Measurements from ENCODE around the gene OR2V2. TPM values are rescaled to one million over a fixed set of nuclear protein-coding genes. Genes with fewer than 3 reads are reported as not detected.

Gene OR2V2
- total RNA-seq, 2 experiments from 2014 or later, result not detected

DNA sequence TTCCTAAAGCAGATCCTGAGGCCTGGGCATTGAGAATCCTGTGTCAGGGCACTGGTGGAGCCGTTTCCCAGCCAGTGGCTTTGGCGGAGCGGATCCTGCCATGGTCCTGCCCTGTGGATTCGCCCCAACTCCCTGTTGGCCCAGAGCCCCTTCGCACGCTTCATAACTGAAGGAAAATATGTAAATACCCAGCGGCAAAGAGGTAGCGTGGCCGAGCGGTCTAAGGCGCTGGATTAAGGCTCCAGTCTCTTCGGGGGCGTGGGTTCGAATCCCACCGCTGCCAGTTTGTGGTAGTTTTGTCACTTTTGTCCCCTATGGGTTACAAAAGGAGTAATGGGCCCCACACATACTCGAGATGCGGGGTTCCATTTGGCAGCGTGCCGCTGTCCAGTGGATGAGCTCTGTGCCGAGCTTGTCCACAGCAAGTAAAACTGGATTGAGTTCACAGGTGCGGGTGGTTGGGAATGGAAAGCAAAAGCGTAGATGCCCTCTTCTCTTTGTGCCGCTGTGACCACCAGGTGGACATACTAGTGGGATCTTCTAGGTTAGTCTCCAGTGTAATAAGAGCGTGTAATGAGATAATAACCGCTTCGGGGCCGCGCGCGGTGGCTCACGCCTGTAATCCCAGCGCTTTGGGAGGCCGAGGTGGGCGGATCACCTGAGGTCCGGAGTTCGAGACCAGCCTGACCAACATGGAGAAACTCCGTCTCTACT is 40.3 kb downstream of the OR2V2 start:
- Histone ChIP-seq H3K4me1 (ENCODE audit: insufficient read depth, low read length) (peaks cover 67% of the 10 kb centered on the region), H3K36me3 (ENCODE audit: insufficient read depth, low read length) (no peaks in the 10 kb centered on the region), H3K9me3 (ENCODE audit: control insufficient read depth in 1 of 2, insufficient read depth in 1 of 2, low read length in 2 of 2) (peaks cover 0 to 15% of the 10 kb centered on the region in 2 experiments), H3K4me3 (ENCODE audit: low read length) (no peak overlapping the region), H3K27me3 (ENCODE audit: control insufficient read depth in 1 of 2, insufficient read depth in 2 of 2, low read length in 2 of 2) (no peaks in the 10 kb centered on the region), H3K27ac (ENCODE audit: low read depth in 1 of 2, low read length in 2 of 2) (peak overlapping the region in 1 of 2 donors; percentile 4)
- ATAC-seq (ENCODE audit: poor library complexity), result no peak
- Mint-ChIP-seq H3K27me3 (peaks cover 35% of the 10 kb centered on the region), H3K36me3 (ENCODE audit: low read depth) (peaks cover 62% of the 10 kb centered on the region), H3K9me3 (peaks cover 4% of the 10 kb centered on the region), H3K4me3 (peak overlapping the region; percentile 99), H3K4me1 (ENCODE audit: low read depth) (peaks cover 70% of the 10 kb centered on the region), H3K27ac (peak overlapping the region; percentile 99)
- ChIA-PET CTCF (interaction anchor here (2.1 kb wide), 1 partner anchor 22 kb away, joined by 12 read pairs; no protein-coding TSS in a partner anchor), POLR2A (interaction anchor here (1.0 to 8.3 kb wide), 9 partner anchors 14 to 403 kb away, joined by 4 to 292 read pairs (median 61); partner anchors contain the start of genes TRIM41, TRIM52 and TRIM7)
- intact Hi-C loops (cut with DNase I, micrococcal nuclease), result loop anchor here in 1 of 2 experiments (2.0 kb wide), 1 partner anchor 17 kb away; no protein-coding TSS in a partner anchor
- DNase-seq, result peak in 10 of 14 experiments; percentile 17 to 69 (median 46)
- TF ChIP-seq, protein P1, sequence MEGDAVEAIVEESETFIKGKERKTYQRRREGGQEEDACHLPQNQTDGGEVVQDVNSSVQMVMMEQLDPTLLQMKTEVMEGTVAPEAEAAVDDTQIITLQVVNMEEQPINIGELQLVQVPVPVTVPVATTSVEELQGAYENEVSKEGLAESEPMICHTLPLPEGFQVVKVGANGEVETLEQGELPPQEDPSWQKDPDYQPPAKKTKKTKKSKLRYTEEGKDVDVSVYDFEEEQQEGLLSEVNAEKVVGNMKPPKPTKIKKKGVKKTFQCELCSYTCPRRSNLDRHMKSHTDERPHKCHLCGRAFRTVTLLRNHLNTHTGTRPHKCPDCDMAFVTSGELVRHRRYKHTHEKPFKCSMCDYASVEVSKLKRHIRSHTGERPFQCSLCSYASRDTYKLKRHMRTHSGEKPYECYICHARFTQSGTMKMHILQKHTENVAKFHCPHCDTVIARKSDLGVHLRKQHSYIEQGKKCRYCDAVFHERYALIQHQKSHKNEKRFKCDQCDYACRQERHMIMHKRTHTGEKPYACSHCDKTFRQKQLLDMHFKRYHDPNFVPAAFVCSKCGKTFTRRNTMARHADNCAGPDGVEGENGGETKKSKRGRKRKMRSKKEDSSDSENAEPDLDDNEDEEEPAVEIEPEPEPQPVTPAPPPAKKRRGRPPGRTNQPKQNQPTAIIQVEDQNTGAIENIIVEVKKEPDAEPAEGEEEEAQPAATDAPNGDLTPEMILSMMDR (IDR thresholded peaks at IDR 0.05), result no peak

DNA sequence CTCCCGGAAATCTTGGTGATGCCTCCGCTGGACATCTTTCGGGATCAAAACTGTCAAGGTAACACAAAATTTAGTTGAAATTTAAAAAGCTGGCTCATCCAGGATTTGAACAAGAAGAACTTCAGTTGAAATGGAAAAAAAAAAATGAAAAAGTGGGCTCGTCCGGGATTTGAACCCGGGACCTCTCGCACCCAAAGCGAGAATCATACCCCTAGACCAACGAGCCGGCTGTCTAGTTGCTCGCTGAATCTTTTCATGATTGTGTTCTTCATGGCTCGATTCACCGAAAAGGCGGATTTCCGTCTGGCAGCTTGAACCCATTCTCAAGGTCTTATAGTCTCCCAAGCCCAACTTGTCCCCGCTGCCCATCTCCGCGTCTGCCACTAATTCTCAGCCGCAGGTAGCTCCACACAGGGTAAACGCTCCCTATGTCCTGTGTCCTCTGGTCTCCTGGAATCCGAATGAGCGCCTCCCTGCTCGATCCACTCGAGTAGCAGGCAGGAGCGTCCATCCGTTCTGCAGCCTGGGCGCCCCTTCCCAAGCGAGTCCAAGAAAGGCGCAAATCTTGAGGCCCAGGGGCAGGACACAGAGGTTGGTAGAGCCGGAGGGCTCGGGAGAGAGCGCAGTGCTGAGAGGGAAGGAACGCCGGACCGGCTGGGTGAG is 41.4 kb downstream of the OR2V2 start:
- peaks cover 63% of the 10 kb centered on the region for H3K4me1 ChIP-seq (ENCODE audit: insufficient read depth, low read length)

More for the DNA sequence above, 41.4 kb downstream of the OR2V2 start:
- peaks cover 65% of the 10 kb centered on the region for H3K36me3 Mint-ChIP-seq (ENCODE audit: low read depth)
- peaks cover 4% of the 10 kb centered on the region for H3K9me3 Mint-ChIP-seq
- Histone ChIP-seq H3K27me3 (ENCODE audit: control insufficient read depth in 1 of 2, insufficient read depth in 2 of 2, low read length in 2 of 2) (no peaks in the 10 kb centered on the region), H3K9me3 (ENCODE audit: control insufficient read depth in 1 of 2, insufficient read depth in 1 of 2, low read length in 2 of 2) (peaks cover 0 to 15% of the 10 kb centered on the region in 2 experiments), H3K27ac (ENCODE audit: low read depth in 1 of 2, low read length in 2 of 2) (peak overlapping the region; percentile 57 to 62), H3K4me3 (ENCODE audit: low read length) (peak overlapping the region; percentile 89), H3K36me3 (ENCODE audit: insufficient read depth, low read length) (no peaks in the 10 kb centered on the region)
- ChIA-PET CTCF (interaction anchor here (1.6 to 2.1 kb wide), 2 partner anchors 15 to 24 kb away, joined by 3 to 12 read pairs; no protein-coding TSS in a partner anchor), POLR2A (interaction anchor here (0.5 to 8.3 kb wide), 19 partner anchors 10 to 404 kb away, joined by 3 to 292 read pairs (median 5); partner anchors contain the start of genes RACK1, TRIM41, TRIM52 and TRIM7)
- DNase-seq, result peak; percentile 53 to 91 (median 76)
- H3K27ac Mint-ChIP-seq, result peak overlapping the region; percentile 99
- TF ChIP-seq, protein P1 (IDR thresholded peaks at IDR 0.05), result no peak
- peak overlapping the region; percentile 99 for H3K4me3 Mint-ChIP-seq
- H3K27me3 Mint-ChIP-seq, result peaks cover 35% of the 10 kb centered on the region
- H3K4me1 Mint-ChIP-seq (ENCODE audit: low read depth), result peaks cover 69% of the 10 kb centered on the region
- intact Hi-C loops (cut with DNase I, micrococcal nuclease), result loop anchor here (1.0 to 2.0 kb wide), 3 partner anchors 16 to 72 kb away; partner anchors contain the start of gene TRIM52 (in 1 of the 2)
- peak; percentile 1 for ATAC-seq (ENCODE audit: poor library complexity)
